Mesenchymal stem cell (in vitro differentiated cells and primary cell): Measurements from ENCODE around the gene BICD2.

Experiments used
- DNase-seq: peaks from one replicate; pipeline ENCODE4 v3.0.0-alpha.2; 2013
- H2AFZ ChIP-seq: one replicate; pipeline ENCODE4 v1.6.1; 2013; ENCODE audit warnings: low read depth, mild to moderate bottlenecking, control low read depth, inconsistent platforms, low read length, moderate library complexity
- H2AK5ac ChIP-seq: 2 replicates; pipeline ENCODE4 v1.6.1; 2013; ENCODE audit warnings: low read length, moderate library complexity, mild to moderate bottlenecking, inconsistent platforms; ENCODE audit not compliant: severe bottlenecking
- H2BK120ac ChIP-seq: one replicate; pipeline ENCODE4 v1.6.1; 2013; ENCODE audit warnings: low read depth, mild to moderate bottlenecking, inconsistent platforms, low read length, moderate library complexity
- H2BK12ac ChIP-seq, 2 experiments: one replicate each; pipeline ENCODE4 v1.6.1; 2013; ENCODE audit warnings: inconsistent platforms in 2 of 2, low read length in 2 of 2, mild to moderate bottlenecking in 2 of 2, moderate library complexity in 2 of 2, control low read depth in 1 of 2
- H2BK15ac ChIP-seq: one replicate; pipeline ENCODE4 v1.6.1; 2013; ENCODE audit warnings: mild to moderate bottlenecking, low read depth, inconsistent platforms; ENCODE audit not compliant: poor library complexity, severe bottlenecking
- H2BK5ac ChIP-seq: 2 replicates; pipeline ENCODE4 v1.6.1; 2013; ENCODE audit warnings: low read depth, mild to moderate bottlenecking, low read length, control low read depth, inconsistent platforms; ENCODE audit not compliant: poor library complexity, severe bottlenecking
- H3K14ac ChIP-seq, 2 experiments: one replicate each; pipeline ENCODE4 v1.6.1; 2013; ENCODE audit warnings: inconsistent platforms in 2 of 2, low read length in 2 of 2, control low read depth in 1 of 2, mild to moderate bottlenecking in 1 of 2, moderate library complexity in 1 of 2
- H3K18ac ChIP-seq, 2 experiments: one replicate each; pipeline ENCODE4 v1.6.1; 2013; ENCODE audit warnings: inconsistent platforms in 2 of 2, low read length in 2 of 2, control low read depth in 1 of 2, low read depth in 1 of 2, mild to moderate bottlenecking in 1 of 2
- H3K23ac ChIP-seq, 2 experiments: one replicate each; pipeline ENCODE4 v1.6.1; 2013; ENCODE audit warnings: inconsistent platforms in 2 of 2, low read length in 2 of 2, mild to moderate bottlenecking in 2 of 2, moderate library complexity in 2 of 2, control low read depth in 1 of 2
- H3K27ac ChIP-seq: 2 replicates; pipeline ENCODE4 v1.5.1; 2013; ENCODE audit warnings: mild to moderate bottlenecking, moderate library complexity, low read length, control low read depth, inconsistent platforms; ENCODE audit not compliant: poor library complexity, severe bottlenecking
- H3K27me3 ChIP-seq, 2 experiments: 2 replicates each; pipeline versions ENCODE4 v1.6.1 to v1.7.0; 2013; ENCODE audit warnings: low read length in 2 of 2, mild to moderate bottlenecking in 2 of 2, moderate library complexity in 2 of 2, control low read depth in 1 of 2, inconsistent platforms in 1 of 2; ENCODE audit not compliant: control insufficient read depth in 1 of 2, insufficient read depth in 1 of 2
- H3K36me3 ChIP-seq, 2 experiments: 2 replicates each; pipeline versions ENCODE4 v1.6.1 to v1.7.0; 2013; ENCODE audit warnings: low read length in 2 of 2, control low read depth in 1 of 2, inconsistent platforms in 1 of 2, low read depth in 1 of 2, mild to moderate bottlenecking in 1 of 2; ENCODE audit not compliant: insufficient read depth in 2 of 2, control insufficient read depth in 1 of 2
- H3K4ac ChIP-seq, 2 experiments: one replicate each; pipeline ENCODE4 v1.6.1; 2013; ENCODE audit warnings: inconsistent platforms in 2 of 2, low read length in 2 of 2, mild to moderate bottlenecking in 2 of 2, moderate library complexity in 2 of 2, control low read depth in 1 of 2, low read depth in 1 of 2
- H3K4me1 ChIP-seq: 2 replicates; pipeline ENCODE4 v1.6.1; 2013; ENCODE audit warnings: low read depth, low read length, control low read depth; ENCODE audit not compliant: control insufficient read depth, insufficient read depth
- H3K4me2 ChIP-seq: 2 replicates; pipeline ENCODE4 v1.6.1; 2013; ENCODE audit warnings: low read length, mild to moderate bottlenecking, inconsistent platforms; ENCODE audit not compliant: poor library complexity, severe bottlenecking
- H3K4me3 ChIP-seq, 2 experiments: 2 replicates each; pipeline versions ENCODE4 v1.5.1 to v1.7.0; 2013; ENCODE audit warnings: low read length in 2 of 2, mild to moderate bottlenecking in 2 of 2, control low read depth in 1 of 2, low read depth in 1 of 2; ENCODE audit not compliant: insufficient read depth in 1 of 2
- H3K79me1 ChIP-seq: replicated peaks from 2 replicates; pipeline ENCODE4 v1.6.1; 2013; ENCODE audit warnings: mild to moderate bottlenecking, control low read depth, low read length, inconsistent platforms; ENCODE audit not compliant: poor library complexity, severe bottlenecking
- H3K9ac ChIP-seq: 2 replicates; pipeline ENCODE4 v1.7.0; 2013; ENCODE audit warnings: mild to moderate bottlenecking, low read length, moderate library complexity
- H3K9me3 ChIP-seq: 2 replicates; pipeline ENCODE4 v1.7.0; 2013; ENCODE audit warnings: mild to moderate bottlenecking, low read length; ENCODE audit not compliant: control insufficient read depth
- H4K8ac ChIP-seq: one replicate; pipeline ENCODE4 v1.6.1; 2013; ENCODE audit warnings: inconsistent platforms, mild to moderate bottlenecking, low read length, moderate library complexity
- H4K91ac ChIP-seq: one replicate; pipeline ENCODE4 v1.6.1; 2013; ENCODE audit warnings: mild to moderate bottlenecking, low read length, inconsistent platforms
- WGBS: methylation state at CpG from one replicate; pipeline ENCODE4 v1.1.7; 2013; ENCODE audit warnings: mixed read lengths; 5-methylcytosine and 5-hydroxymethylcytosine counted together

BICD2 gene

GRCh38 chr9:92728831-92729734 is 35.5 kb downstream of the BICD2 start:
- Histone ChIP-seq H3K4me3 (no peak overlapping the region), H2BK5ac (no peak overlapping the region), H3K14ac (peak overlapping the region in 1 of 2 experiments; percentile 19), H3K4me2 (no peak overlapping the region), H4K91ac (peak overlapping the region; percentile 22), H2AFZ (no peak overlapping the region), H2BK120ac (no peak overlapping the region), H4K8ac (peak overlapping the region; percentile 67), H3K36me3 (peaks cover 43 to 59% of the 10 kb centered on the region in 2 experiments), H3K27me3 (no peaks in the 10 kb centered on the region), H2AK5ac (no peak overlapping the region), H3K27ac (no peak overlapping the region), H3K9me3 (no peaks in the 10 kb centered on the region), H3K4ac (peak overlapping the region in 1 of 2 experiments; percentile 41), H3K9ac (no peak overlapping the region), H2BK15ac (no peak overlapping the region), H3K23ac (no peak overlapping the region), H2BK12ac (peak overlapping the region in 1 of 2 experiments; percentile 32), H3K4me1 (peaks cover 19% of the 10 kb centered on the region), H3K79me1 (peaks cover 57% of the 10 kb centered on the region), H3K18ac (peak overlapping the region in 1 of 2 experiments; percentile 42)
- 89% methylated on average over 22 of the region's 22 CpGs for WGBS
- DNase-seq, result peak; percentile 49

- Histone ChIP-seq H2BK15ac (no peak overlapping the region), H3K79me1 (peaks cover 63% of the 10 kb centered on the region), H3K9ac (no peak overlapping the region), H3K14ac (peak overlapping the region in 1 of 2 experiments; percentile 27), H3K4me1 (peaks cover 21% of the 10 kb centered on the region), H3K27ac (no peak overlapping the region), H3K4me2 (no peak overlapping the region), H3K4ac (no peak overlapping the region), H3K36me3 (peaks cover 45 to 59% of the 10 kb centered on the region in 2 experiments), H4K8ac (peak overlapping the region; percentile 50), H2AK5ac (no peak overlapping the region), H2BK120ac (no peak overlapping the region), H4K91ac (peak overlapping the region; percentile 62), H2BK5ac (no peak overlapping the region), H2BK12ac (peak overlapping the region; percentile 32 to 62), H3K23ac (no peak overlapping the region), H3K4me3 (no peak overlapping the region), H2AFZ (no peak overlapping the region), H3K18ac (no peak overlapping the region), H3K9me3 (no peaks in the 10 kb centered on the region), H3K27me3 (no peaks in the 10 kb centered on the region)
- DNase-seq, result no peak
- 97% methylated on average over 12 of the region's 14 CpGs for WGBS
These were observed 36.6 kb downstream of the BICD2 start for GRCh38 chr9:92727716-92728700.

DNA sequence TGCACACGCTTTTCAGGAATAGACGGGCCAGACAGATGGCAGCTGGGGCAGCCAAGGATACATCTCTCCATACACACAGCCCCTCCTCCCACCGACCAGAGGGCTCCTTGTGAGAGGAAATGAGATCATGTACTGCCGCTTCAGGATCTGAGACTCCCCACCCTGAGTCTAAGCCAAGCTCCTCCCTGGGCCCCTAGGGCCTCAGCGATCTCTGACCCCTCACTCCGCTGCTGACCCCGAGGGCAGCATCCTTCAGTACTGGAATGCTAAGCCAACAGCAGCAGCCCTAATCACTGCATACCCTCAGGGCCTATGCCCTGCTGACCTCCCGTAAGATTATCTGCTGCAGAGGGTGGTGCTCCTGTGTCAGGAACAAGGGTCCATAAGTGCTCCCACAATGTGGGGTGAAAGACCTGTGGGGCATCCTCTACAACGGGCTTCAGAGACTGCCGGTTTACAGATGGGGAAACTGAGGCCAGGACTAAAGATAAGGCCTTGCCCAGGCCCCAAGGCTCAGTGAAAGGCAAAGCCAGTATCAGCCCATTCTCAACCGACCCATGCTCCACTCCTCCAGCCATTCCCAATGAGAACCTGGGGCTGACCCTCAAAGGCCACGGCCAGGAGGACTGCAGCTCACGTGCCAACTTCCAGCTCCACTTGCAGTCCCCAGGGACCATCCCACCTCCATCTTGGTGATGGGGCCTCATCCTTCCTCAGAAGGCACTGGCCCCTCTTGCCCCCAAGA is 37.5 kb downstream of the BICD2 start:
- Histone ChIP-seq H2BK120ac (no peak overlapping the region), H3K4ac (peak overlapping the region in 1 of 2 experiments; percentile 70)
- 48% methylated on average over 13 of the region's 13 CpGs for WGBS

More for the DNA sequence above, 37.5 kb downstream of the BICD2 start:
- Histone ChIP-seq H3K27me3 (no peaks in the 10 kb centered on the region), H2AK5ac (no peak overlapping the region), H3K18ac (peak overlapping the region; percentile 60 to 69), H3K4me2 (no peak overlapping the region), H3K4me1 (peaks cover 25% of the 10 kb centered on the region), H3K4me3 (no peak overlapping the region), H2BK12ac (peak overlapping the region; percentile 1 to 62), H4K8ac (peak overlapping the region; percentile 73), H3K23ac (no peak overlapping the region), H3K9ac (no peak overlapping the region), H3K9me3 (no peaks in the 10 kb centered on the region), H2BK15ac (no peak overlapping the region), H3K27ac (no peak overlapping the region), H2BK5ac (no peak overlapping the region), H2AFZ (no peak overlapping the region), H4K91ac (peak overlapping the region; percentile 62), H3K79me1 (peaks cover 72% of the 10 kb centered on the region), H3K14ac (no peak overlapping the region), H3K36me3 (peaks cover 54 to 67% of the 10 kb centered on the region in 2 experiments)
- peak; percentile 73 for DNase-seq
